ENCODE data around the gene IGF2R.

- TF ChIP-seq CTCF (IDR thresholded peaks at IDR 0.05; ENCODE audit: poor library complexity) (no peak), EZH2 (IDR thresholded peaks at IDR 0.05; ENCODE audit: borderline replicate concordance) (no peak)
Measured at GRCh38 chr6:160154471-160154870, 185.6 kb downstream of the IGF2R start.
